ENCODE results near the gene RPS21.

GRCh38 chr20:62349556-62350097 is 37.3 kb upstream of the RPS21 start:
- TF ChIP-seq AHDC1 (CRISPR knock-in tag; IDR thresholded peaks at IDR 0.05; ENCODE audit: borderline replicate concordance), result no peak
- TF ChIP-seq, protein P1, sequence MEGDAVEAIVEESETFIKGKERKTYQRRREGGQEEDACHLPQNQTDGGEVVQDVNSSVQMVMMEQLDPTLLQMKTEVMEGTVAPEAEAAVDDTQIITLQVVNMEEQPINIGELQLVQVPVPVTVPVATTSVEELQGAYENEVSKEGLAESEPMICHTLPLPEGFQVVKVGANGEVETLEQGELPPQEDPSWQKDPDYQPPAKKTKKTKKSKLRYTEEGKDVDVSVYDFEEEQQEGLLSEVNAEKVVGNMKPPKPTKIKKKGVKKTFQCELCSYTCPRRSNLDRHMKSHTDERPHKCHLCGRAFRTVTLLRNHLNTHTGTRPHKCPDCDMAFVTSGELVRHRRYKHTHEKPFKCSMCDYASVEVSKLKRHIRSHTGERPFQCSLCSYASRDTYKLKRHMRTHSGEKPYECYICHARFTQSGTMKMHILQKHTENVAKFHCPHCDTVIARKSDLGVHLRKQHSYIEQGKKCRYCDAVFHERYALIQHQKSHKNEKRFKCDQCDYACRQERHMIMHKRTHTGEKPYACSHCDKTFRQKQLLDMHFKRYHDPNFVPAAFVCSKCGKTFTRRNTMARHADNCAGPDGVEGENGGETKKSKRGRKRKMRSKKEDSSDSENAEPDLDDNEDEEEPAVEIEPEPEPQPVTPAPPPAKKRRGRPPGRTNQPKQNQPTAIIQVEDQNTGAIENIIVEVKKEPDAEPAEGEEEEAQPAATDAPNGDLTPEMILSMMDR (CRISPR knock-in tag; IDR thresholded peaks at IDR 0.05), result no peak
- no peak for TF ChIP-seq ZNF280D (CRISPR knock-in tag; IDR thresholded peaks at IDR 0.05)
- no peak for TF ChIP-seq MXI1 (IDR thresholded peaks at IDR 0.05; ENCODE audit: borderline replicate concordance, low read depth, low read length)

Data from HepG2 (cell line).